Ovary (tissue), 3 donors: Measurements from ENCODE around the gene SCO2.

Experiments
- EP300 ChIP-seq: sonication (generic); formaldehyde crosslinking; IDR thresholded peaks from one replicate; pipeline ENCODE4 v1.6.1; 2017; ENCODE audit warnings: antibody characterized with exemption
- POLR2A ChIP-seq: fragments of 450-650 bp; IDR thresholded peaks from one replicate; pipeline ENCODE4 v1.6.1; 2017; ENCODE audit warnings: antibody characterized with exemption, mild to moderate bottlenecking, moderate library complexity
- TF ChIP-seq, protein P1 (sequence below), 3 donors: fragments of 450-650 bp in 2 of 3; fragments of 200-600 bp in 1 of 3; IDR thresholded peaks; one replicate each; pipeline versions ENCODE4 v1.5.1 to v1.8.0; 2016 to 2022; ENCODE audit warnings: antibody characterized with exemption in 3 of 3, mild to moderate bottlenecking in 1 of 3
- donor health status: DM: no; HTN: no; CAD: no.

DNA sequence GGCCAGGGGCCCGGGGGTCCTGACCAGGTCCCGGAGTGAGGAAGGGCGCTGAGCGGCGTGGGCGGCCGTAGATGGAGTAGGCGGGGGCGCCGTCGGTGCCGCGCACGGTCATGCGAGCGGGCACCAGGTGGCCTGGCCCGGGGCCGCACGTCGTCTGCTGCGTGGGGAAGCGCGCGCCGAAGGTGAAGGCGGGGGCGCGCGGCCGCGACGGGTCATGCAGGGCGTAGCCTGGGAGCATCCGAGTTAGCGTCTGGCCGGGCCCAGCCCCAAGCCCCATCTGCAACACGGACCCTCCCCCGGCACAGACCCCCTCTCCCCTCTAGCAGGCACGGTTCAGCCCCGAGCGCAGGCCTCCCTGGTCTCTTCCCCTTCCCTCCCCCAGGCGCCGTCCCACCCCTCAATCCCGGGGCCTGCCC lies 6.2 kb upstream of the SCO2 start:
- TF ChIP-seq, protein P1, sequence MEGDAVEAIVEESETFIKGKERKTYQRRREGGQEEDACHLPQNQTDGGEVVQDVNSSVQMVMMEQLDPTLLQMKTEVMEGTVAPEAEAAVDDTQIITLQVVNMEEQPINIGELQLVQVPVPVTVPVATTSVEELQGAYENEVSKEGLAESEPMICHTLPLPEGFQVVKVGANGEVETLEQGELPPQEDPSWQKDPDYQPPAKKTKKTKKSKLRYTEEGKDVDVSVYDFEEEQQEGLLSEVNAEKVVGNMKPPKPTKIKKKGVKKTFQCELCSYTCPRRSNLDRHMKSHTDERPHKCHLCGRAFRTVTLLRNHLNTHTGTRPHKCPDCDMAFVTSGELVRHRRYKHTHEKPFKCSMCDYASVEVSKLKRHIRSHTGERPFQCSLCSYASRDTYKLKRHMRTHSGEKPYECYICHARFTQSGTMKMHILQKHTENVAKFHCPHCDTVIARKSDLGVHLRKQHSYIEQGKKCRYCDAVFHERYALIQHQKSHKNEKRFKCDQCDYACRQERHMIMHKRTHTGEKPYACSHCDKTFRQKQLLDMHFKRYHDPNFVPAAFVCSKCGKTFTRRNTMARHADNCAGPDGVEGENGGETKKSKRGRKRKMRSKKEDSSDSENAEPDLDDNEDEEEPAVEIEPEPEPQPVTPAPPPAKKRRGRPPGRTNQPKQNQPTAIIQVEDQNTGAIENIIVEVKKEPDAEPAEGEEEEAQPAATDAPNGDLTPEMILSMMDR (IDR thresholded peaks at IDR 0.05): no peak
- TF ChIP-seq POLR2A (no peak), EP300 (no peak)
